Rectal smooth muscle tissue (tissue), 1 donor: ENCODE data around the gene MPDZ.
A peak's percentile ranks its signal among the peaks of the same experiment; 100 is the strongest.

Experiments
- H3K27ac ChIP-seq: one replicate; pipeline ENCODE4 v1.7.0; 2013; ENCODE audit warnings: low read depth, low read length, inconsistent platforms
- H3K27me3 ChIP-seq: one replicate; pipeline ENCODE4 v1.7.0; 2013; ENCODE audit warnings: low read length; ENCODE audit not compliant: control insufficient read depth, insufficient read depth
- H3K36me3 ChIP-seq: one replicate; pipeline ENCODE4 v1.7.0; 2013; ENCODE audit warnings: low read length; ENCODE audit not compliant: control insufficient read depth, insufficient read depth
- H3K4me1 ChIP-seq: one replicate; pipeline ENCODE4 v1.7.0; 2013; ENCODE audit warnings: low read length; ENCODE audit not compliant: control insufficient read depth, insufficient read depth
- H3K4me3 ChIP-seq: one replicate; pipeline ENCODE4 v1.7.0; 2013; ENCODE audit warnings: low read length
- H3K9ac ChIP-seq: one replicate; pipeline ENCODE4 v1.7.0; 2013; ENCODE audit warnings: low read length

Gene MPDZ, protein sequence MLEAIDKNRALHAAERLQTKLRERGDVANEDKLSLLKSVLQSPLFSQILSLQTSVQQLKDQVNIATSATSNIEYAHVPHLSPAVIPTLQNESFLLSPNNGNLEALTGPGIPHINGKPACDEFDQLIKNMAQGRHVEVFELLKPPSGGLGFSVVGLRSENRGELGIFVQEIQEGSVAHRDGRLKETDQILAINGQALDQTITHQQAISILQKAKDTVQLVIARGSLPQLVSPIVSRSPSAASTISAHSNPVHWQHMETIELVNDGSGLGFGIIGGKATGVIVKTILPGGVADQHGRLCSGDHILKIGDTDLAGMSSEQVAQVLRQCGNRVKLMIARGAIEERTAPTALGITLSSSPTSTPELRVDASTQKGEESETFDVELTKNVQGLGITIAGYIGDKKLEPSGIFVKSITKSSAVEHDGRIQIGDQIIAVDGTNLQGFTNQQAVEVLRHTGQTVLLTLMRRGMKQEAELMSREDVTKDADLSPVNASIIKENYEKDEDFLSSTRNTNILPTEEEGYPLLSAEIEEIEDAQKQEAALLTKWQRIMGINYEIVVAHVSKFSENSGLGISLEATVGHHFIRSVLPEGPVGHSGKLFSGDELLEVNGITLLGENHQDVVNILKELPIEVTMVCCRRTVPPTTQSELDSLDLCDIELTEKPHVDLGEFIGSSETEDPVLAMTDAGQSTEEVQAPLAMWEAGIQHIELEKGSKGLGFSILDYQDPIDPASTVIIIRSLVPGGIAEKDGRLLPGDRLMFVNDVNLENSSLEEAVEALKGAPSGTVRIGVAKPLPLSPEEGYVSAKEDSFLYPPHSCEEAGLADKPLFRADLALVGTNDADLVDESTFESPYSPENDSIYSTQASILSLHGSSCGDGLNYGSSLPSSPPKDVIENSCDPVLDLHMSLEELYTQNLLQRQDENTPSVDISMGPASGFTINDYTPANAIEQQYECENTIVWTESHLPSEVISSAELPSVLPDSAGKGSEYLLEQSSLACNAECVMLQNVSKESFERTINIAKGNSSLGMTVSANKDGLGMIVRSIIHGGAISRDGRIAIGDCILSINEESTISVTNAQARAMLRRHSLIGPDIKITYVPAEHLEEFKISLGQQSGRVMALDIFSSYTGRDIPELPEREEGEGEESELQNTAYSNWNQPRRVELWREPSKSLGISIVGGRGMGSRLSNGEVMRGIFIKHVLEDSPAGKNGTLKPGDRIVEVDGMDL (N-terminal part only)

DNA sequence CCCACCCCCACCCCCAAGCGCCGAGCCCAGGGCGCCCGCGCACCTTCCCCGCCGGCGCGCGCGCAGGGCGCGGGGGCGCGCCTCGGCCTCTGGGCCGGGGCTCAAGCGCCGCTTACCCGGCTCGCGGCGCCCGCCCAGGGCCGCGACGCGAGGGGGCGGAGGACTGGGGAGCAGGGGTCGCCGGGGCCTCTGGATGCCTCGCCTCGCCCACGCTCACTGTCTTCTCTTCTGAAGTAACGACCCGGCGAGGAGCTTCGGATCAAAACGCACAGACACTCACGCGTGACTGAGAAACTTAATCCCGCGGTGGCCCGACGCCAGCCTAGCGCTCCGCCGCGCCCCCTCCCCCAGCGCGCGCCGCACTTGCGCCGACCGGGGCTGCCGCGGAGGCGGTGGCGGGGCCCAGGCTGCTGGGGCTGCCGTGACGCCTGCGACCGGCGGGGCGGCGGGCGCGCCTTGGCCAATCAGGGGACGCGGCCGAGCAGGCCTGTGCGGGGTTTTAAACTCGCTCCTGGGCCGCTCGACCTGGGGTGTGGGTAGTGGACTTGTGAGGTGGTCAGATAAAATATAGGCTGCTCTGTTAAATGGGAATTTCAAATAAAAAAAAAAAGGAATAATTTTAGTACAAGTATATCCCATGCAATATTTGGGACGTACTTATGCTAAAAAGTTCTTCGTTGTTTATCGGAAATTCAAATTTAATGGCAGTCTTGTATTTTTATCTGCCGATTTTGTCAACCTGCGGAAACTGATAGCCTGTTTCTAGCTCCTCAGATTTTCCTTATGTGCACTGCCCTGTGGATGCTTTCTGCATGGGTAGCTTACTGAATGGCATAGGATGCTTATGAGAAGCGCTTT lies at the start of gene MPDZ:
TSS of gene MPDZ (minus strand) at position 409 of the 858 bp plus-strand sequence. CDS start 29,377 bp downstream, outside the sequence.
- Histone ChIP-seq H3K36me3 (no peaks in the 10 kb centered on the region), H3K4me3 (peak within 1 kb of the TSS; percentile 66), H3K9ac (peak within 1 kb of the TSS; percentile 60), H3K27ac (peak within 1 kb of the TSS; percentile 92), H3K4me1 (peaks cover 9% of the 10 kb centered on the region), H3K27me3 (no peaks in the 10 kb centered on the region)

DNA sequence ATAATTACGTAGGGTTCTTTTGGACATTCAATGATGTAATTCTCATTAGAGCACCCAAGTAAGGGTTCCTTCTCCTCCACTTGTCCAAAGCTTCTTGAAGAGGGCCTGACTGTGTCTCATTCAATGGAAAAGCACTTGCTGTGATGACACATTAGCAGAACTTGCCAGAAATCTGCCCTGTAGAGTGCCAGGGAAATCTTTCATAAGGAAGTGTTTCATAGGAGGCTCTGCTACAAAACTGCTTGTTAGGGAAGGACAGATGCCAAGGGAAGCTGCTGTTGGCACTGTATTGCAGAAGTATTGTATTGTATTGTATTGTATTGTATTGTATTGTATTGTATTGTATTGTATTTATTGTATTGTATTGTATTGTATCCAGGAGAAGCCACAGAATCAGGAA lies 45.5 kb upstream of the MPDZ start:
- H3K36me3 ChIP-seq, result no peaks in the 10 kb centered on the region
- H3K4me3 ChIP-seq, result no peak overlapping the region
- no peaks in the 10 kb centered on the region for H3K4me1 ChIP-seq
- no peak overlapping the region for H3K27ac ChIP-seq
- no peaks in the 10 kb centered on the region for H3K27me3 ChIP-seq
- H3K9ac ChIP-seq, result no peak overlapping the region

- Histone ChIP-seq H3K27me3 (no peaks in the 10 kb centered on the region), H3K27ac (no peak overlapping the region), H3K4me3 (no peak overlapping the region), H3K36me3 (no peaks in the 10 kb centered on the region), H3K4me1 (no peaks in the 10 kb centered on the region), H3K9ac (no peak overlapping the region)
These were observed 43.5 kb upstream of the MPDZ start for GRCh38 chr9:13322828-13323550.

- Histone ChIP-seq H3K36me3 (no peaks in the 10 kb centered on the region), H3K4me1 (no peaks in the 10 kb centered on the region), H3K9ac (no peak overlapping the region)
These were observed 38.5 kb upstream of the MPDZ start for GRCh38 chr9:13318027-13318426.

GRCh38 chr9:13296972-13297371 lies 17.5 kb upstream of the MPDZ start:
- Histone ChIP-seq H3K4me1 (no peaks in the 10 kb centered on the region), H3K27ac (no peak overlapping the region), H3K27me3 (no peaks in the 10 kb centered on the region)

More at GRCh38 chr9:13318027-13318426, 38.5 kb upstream of the MPDZ start:
- Histone ChIP-seq H3K27ac (no peak overlapping the region), H3K27me3 (no peaks in the 10 kb centered on the region), H3K4me3 (no peak overlapping the region)

GRCh38 chr9:13295556-13295955 lies 16.1 kb upstream of the MPDZ start:
- Histone ChIP-seq H3K9ac (no peak overlapping the region), H3K36me3 (no peaks in the 10 kb centered on the region), H3K4me1 (no peaks in the 10 kb centered on the region), H3K27me3 (no peaks in the 10 kb centered on the region), H3K27ac (no peak overlapping the region), H3K4me3 (no peak overlapping the region)

More at GRCh38 chr9:13296972-13297371, 17.5 kb upstream of the MPDZ start:
- Histone ChIP-seq H3K4me3 (no peak overlapping the region), H3K9ac (no peak overlapping the region), H3K36me3 (no peaks in the 10 kb centered on the region)

DNA sequence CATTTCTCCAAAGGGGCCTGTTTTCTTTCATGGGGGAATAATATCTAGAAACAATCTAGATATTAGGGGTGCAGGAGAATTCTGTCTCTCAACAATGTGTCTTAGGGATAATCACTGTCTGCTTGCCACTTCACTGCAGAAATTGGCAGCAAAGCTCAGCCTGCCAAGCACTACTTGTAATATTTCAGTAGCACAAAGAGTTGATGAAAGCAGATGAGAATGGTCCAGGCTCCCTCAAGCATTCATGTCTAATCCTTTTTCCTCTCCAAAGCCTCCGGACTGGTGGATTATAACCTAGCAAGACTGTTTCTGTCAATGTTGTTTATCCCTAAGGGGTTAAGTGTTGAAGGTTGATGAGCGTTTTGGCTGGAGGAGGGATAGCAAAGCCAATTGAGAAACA lies 13.3 kb upstream of the MPDZ start:
- Histone ChIP-seq H3K4me3 (no peak overlapping the region), H3K4me1 (no peaks in the 10 kb centered on the region)

GRCh38 chr9:13292158-13292557 lies 12.7 kb upstream of the MPDZ start:
- Histone ChIP-seq H3K27me3 (no peaks in the 10 kb centered on the region), H3K4me1 (no peaks in the 10 kb centered on the region), H3K36me3 (no peaks in the 10 kb centered on the region), H3K9ac (no peak overlapping the region), H3K27ac (no peak overlapping the region), H3K4me3 (no peak overlapping the region)

More for the DNA sequence above, 13.3 kb upstream of the MPDZ start:
- Histone ChIP-seq H3K27ac (no peak overlapping the region), H3K27me3 (no peaks in the 10 kb centered on the region), H3K9ac (no peak overlapping the region), H3K36me3 (no peaks in the 10 kb centered on the region)

DNA sequence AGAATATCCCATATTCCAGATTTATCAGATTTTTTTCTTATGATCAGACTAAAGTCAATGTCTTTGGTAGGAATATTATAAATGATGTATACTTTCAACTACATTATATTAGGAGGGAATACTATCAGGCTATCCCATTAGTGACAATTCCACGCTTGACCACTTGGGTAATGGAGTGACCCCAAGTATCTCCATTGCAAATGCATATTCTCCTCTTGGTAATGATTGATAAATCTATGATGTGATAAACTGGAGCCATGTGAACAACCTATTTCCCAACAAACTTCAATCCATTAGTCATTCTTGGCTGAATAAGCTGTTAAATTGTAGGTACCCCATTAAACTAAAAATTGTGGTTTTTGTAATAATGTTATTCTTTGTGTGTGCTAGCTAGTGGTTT lies 12.2 kb upstream of the MPDZ start:
- Histone ChIP-seq H3K4me1 (no peaks in the 10 kb centered on the region), H3K4me3 (no peak overlapping the region), H3K27ac (no peak overlapping the region), H3K36me3 (no peaks in the 10 kb centered on the region), H3K27me3 (no peaks in the 10 kb centered on the region), H3K9ac (no peak overlapping the region)

DNA sequence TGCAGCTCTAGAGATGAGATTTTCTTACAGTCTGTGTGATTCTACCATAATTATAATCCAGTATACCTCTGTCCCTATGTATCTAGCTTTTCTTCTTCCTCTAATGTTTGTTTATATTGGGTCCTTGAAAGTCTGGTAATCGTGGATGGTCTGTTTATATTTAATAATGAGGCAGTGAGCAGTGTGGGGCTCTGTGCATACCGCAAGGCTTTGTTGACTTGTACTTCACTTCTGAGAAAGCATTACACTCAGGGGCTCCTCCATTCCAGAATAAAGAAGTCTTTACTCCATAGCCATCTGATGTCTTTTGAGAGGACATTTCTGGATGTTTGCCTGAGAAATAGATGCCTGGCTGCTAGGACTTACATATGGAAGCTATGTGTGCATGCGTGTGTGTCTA lies 4.5 kb upstream of the MPDZ start:
- Histone ChIP-seq H3K9ac (no peak overlapping the region), H3K4me1 (peaks cover 2% of the 10 kb centered on the region), H3K27me3 (no peaks in the 10 kb centered on the region), H3K4me3 (no peak overlapping the region), H3K27ac (no peak overlapping the region), H3K36me3 (no peaks in the 10 kb centered on the region)

- no peak overlapping the region for H3K27ac ChIP-seq
- H3K9ac ChIP-seq, result no peak overlapping the region
- no peaks in the 10 kb centered on the region for H3K36me3 ChIP-seq
- H3K4me3 ChIP-seq, result no peak overlapping the region
- H3K4me1 ChIP-seq, result peaks cover 2% of the 10 kb centered on the region
- no peaks in the 10 kb centered on the region for H3K27me3 ChIP-seq
These were observed 3.5 kb upstream of the MPDZ start for GRCh38 chr9:13282998-13283397.
